ENCODE data around the gene SNRNP35.

The SNRNP35 gene

DNA sequence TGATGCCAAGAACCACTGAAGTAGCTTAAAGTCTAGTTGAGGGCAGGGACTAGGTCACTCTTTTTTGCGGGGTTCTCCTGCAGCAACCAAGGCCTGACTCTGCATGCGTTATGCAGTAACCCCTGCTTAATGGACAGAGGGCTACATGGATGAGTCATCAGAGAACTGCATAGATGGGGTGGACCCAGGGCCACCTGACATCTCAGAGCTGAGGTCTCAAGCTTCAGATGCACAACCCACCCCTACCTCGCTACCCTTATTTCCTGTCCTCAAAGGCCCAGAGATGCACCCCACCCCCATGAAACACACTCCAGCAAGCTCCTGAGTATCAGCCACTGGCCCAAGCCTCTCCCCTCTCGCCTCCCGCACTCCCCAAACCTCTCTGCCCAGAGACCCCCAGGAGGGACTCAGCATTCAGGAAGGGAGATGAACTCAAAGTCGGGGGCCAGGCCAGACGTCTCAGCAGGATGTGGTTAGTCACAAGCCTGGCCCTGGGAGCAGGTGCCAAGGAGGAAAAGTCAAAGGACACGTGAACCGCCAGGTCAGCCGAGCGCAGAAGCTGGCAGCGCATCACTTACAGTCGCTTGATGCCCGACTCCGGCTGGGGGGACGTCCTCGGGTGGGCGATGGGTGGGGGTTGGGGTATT, 25.8 kb downstream of the SNRNP35 start:
- no peak for TF ChIP-seq EZH2 (optimal IDR thresholded peaks at IDR 0.05; ENCODE audit: low read depth, low read length)
- no peak for TF ChIP-seq CTCF (IDR thresholded peaks at IDR 0.05; ENCODE audit: low read length)
- TF ChIP-seq EZH2phosphoT487 (IDR thresholded peaks at IDR 0.05; ENCODE audit: low read length) = no peak
- H3K79me2 ChIP-seq (ENCODE audit: low read length) = no peaks in the 10 kb centered on the region
- no peaks in the 10 kb centered on the region for H3K4me1 ChIP-seq (ENCODE audit: low read length)
- H2AFZ ChIP-seq (ENCODE audit: low read length) = no peak overlapping the region
- no peaks in the 10 kb centered on the region for H3K27me3 ChIP-seq (replicated peaks; ENCODE audit: insufficient read depth, low read length)
- no peak for DNase-seq
- H3K9me3 ChIP-seq (replicated peaks; ENCODE audit: insufficient read depth, low read length) = no peaks in the 10 kb centered on the region
- H3K27ac ChIP-seq (ENCODE audit: low read length) = no peak overlapping the region
- H3K4me2 ChIP-seq (ENCODE audit: low read depth, low read length) = no peak overlapping the region
- no peaks in the 10 kb centered on the region for H3K9me2 ChIP-seq (replicated peaks; ENCODE audit: insufficient read depth, low read length)
- no peaks in the 10 kb centered on the region for H3K36me3 ChIP-seq (replicated peaks; ENCODE audit: insufficient read depth, low read length)
- H3F3A ChIP-seq (ENCODE audit: insufficient read depth, low read length) = no peaks in the 10 kb centered on the region
- no peaks in the 10 kb centered on the region for H4K20me1 ChIP-seq (ENCODE audit: insufficient read depth, low read length)
- H3K9ac ChIP-seq (ENCODE audit: low read length) = no peak overlapping the region
- H3K4me3 ChIP-seq (ENCODE audit: low read length) = no peak overlapping the region

DNA sequence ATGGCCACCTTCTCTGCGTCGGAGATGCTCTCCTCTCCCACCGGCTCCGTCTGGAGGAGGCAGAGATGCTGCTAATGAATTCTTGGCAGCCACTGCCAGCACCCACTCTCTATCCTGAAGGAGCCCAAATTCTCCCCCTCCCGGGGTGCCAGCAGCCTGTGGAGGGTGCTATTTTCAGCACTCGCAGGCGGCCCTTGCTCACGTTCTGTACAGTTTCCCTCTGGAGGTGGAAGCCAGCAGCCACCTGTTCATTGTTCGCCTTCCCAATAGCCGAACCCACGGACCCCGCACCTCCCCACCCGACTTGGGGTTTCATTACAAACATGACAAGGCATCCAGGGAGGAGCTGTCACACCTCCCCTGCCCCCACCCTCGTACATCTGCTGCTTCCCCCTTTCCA, 27.8 kb downstream of the SNRNP35 start:
- H3K36me3 ChIP-seq (replicated peaks; ENCODE audit: insufficient read depth, low read length) = no peaks in the 10 kb centered on the region
- no peak for TF ChIP-seq EZH2phosphoT487 (IDR thresholded peaks at IDR 0.05; ENCODE audit: low read length)
- no peak for TF ChIP-seq EZH2 (optimal IDR thresholded peaks at IDR 0.05; ENCODE audit: low read depth, low read length)
- no peak for TF ChIP-seq CTCF (IDR thresholded peaks at IDR 0.05; ENCODE audit: low read length)
- no peaks in the 10 kb centered on the region for H3F3A ChIP-seq (ENCODE audit: insufficient read depth, low read length)
- no peak overlapping the region for H2AFZ ChIP-seq (ENCODE audit: low read length)
- H3K9me2 ChIP-seq (replicated peaks; ENCODE audit: insufficient read depth, low read length) = no peaks in the 10 kb centered on the region
- no peak for DNase-seq
- no peaks in the 10 kb centered on the region for H4K20me1 ChIP-seq (ENCODE audit: insufficient read depth, low read length)
- no peak overlapping the region for H3K4me2 ChIP-seq (ENCODE audit: low read depth, low read length)
- H3K4me1 ChIP-seq (ENCODE audit: low read length) = no peaks in the 10 kb centered on the region
- no peaks in the 10 kb centered on the region for H3K9me3 ChIP-seq (replicated peaks; ENCODE audit: insufficient read depth, low read length)
- H3K4me3 ChIP-seq (ENCODE audit: low read length) = no peak overlapping the region
- H3K9ac ChIP-seq (ENCODE audit: low read length) = no peak overlapping the region
- no peaks in the 10 kb centered on the region for H3K27me3 ChIP-seq (replicated peaks; ENCODE audit: insufficient read depth, low read length)
- H3K79me2 ChIP-seq (ENCODE audit: low read length) = no peaks in the 10 kb centered on the region
- H3K27ac ChIP-seq (ENCODE audit: low read length) = no peak overlapping the region

DNA sequence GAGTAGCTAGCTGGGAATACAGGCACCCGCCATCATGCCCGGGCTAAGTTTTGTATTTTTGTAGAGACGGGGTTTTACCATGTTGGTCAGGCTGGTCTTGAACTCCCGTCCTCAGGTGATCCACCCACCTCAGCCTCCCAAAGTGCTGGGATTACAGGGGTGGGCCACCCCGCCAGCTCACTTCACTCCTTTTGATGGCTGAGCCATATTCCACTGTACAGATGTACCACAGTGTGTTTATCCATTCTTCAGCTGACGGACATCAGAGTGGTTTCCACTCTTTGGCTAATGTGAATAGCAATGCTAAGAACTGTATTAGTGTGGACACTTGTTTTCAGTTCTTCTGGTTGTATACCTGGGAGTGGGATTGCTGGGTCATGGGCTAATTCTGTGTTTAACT, 29.5 kb downstream of the SNRNP35 start:
- Histone ChIP-seq H3K9ac (ENCODE audit: low read length) (no peak overlapping the region), H2AFZ (ENCODE audit: low read length) (no peak overlapping the region), H3K4me1 (ENCODE audit: low read length) (no peaks in the 10 kb centered on the region), H4K20me1 (ENCODE audit: insufficient read depth, low read length) (no peaks in the 10 kb centered on the region), H3F3A (ENCODE audit: insufficient read depth, low read length) (no peaks in the 10 kb centered on the region), H3K9me3 (replicated peaks; ENCODE audit: insufficient read depth, low read length) (no peaks in the 10 kb centered on the region), H3K79me2 (ENCODE audit: low read length) (no peaks in the 10 kb centered on the region), H3K36me3 (replicated peaks; ENCODE audit: insufficient read depth, low read length) (no peaks in the 10 kb centered on the region), H3K4me3 (ENCODE audit: low read length) (no peak overlapping the region), H3K27ac (ENCODE audit: low read length) (no peak overlapping the region), H3K27me3 (replicated peaks; ENCODE audit: insufficient read depth, low read length) (no peaks in the 10 kb centered on the region), H3K9me2 (replicated peaks; ENCODE audit: insufficient read depth, low read length) (no peaks in the 10 kb centered on the region), H3K4me2 (ENCODE audit: low read depth, low read length) (no peak overlapping the region)
- TF ChIP-seq CTCF (IDR thresholded peaks at IDR 0.05; ENCODE audit: low read length) = no peak
- no peak for TF ChIP-seq EZH2phosphoT487 (IDR thresholded peaks at IDR 0.05; ENCODE audit: low read length)
- no peak for TF ChIP-seq EZH2 (optimal IDR thresholded peaks at IDR 0.05; ENCODE audit: low read depth, low read length)
- no peak for DNase-seq
